Smooth muscle cell (in vitro differentiated cells): Measurements from ENCODE around the gene ITGA1. TPM values are rescaled to one million over a fixed set of nuclear protein-coding genes. Genes with fewer than 3 reads are reported as not detected.

Source experiments
- DNase-seq: peaks from one replicate; lab custom pipeline; 2025; ENCODE audit not compliant: unreplicated experiment; lab: John Stamatoyannopoulos, UW
- H2AFZ ChIP-seq: fragments of 200-600 bp; sonication (generic); 2 replicates; pipeline ENCODE4 v1.6.0; 2016; ENCODE audit warnings: antibody characterized with exemption, low read depth, mild to moderate bottlenecking
- H3F3A ChIP-seq: fragments of 200-600 bp; sonication (generic); 2 replicates; pipeline ENCODE4 v1.6.0; 2017; ENCODE audit warnings: antibody characterized with exemption, low read depth
- H3K27ac ChIP-seq: fragments of 200-600 bp; sonication (generic); 2 replicates; pipeline ENCODE4 v1.5.1; 2016; ENCODE audit warnings: low read depth, mild to moderate bottlenecking
- H3K27me3 ChIP-seq: fragments of 200-600 bp; sonication (generic); 2 replicates; pipeline ENCODE4 v1.6.1; 2016; ENCODE audit warnings: low read depth, mild to moderate bottlenecking
- H3K36me3 ChIP-seq: fragments of 200-600 bp; sonication (generic); 2 replicates; pipeline ENCODE4 v1.5.1; 2016; ENCODE audit warnings: low read depth
- H3K4me1 ChIP-seq: fragments of 200-600 bp; sonication (generic); 2 replicates; pipeline ENCODE4 v1.5.1; 2016; ENCODE audit warnings: low read depth
- H3K4me2 ChIP-seq: fragments of 200-600 bp; sonication (generic); 2 replicates; pipeline ENCODE4 v1.6.0; 2016; ENCODE audit warnings: mild to moderate bottlenecking
- H3K4me3 ChIP-seq: fragments of 200-600 bp; sonication (generic); 2 replicates; pipeline ENCODE4 v1.5.1; 2016; ENCODE audit warnings: mild to moderate bottlenecking
- H3K79me2 ChIP-seq: fragments of 200-600 bp; sonication (generic); 2 replicates; pipeline ENCODE4 v1.6.0; 2016; ENCODE audit warnings: low read depth, mild to moderate bottlenecking
- H3K9ac ChIP-seq: fragments of 200-600 bp; sonication (generic); 2 replicates; pipeline ENCODE4 v1.6.0; 2016; ENCODE audit warnings: low read depth
- H3K9me3 ChIP-seq: fragments of 200-600 bp; sonication (generic); replicated peaks from 2 replicates; pipeline ENCODE4 v1.5.1; 2016; ENCODE audit warnings: low read depth
- H4K20me1 ChIP-seq: fragments of 200-600 bp; sonication (generic); 2 replicates; pipeline ENCODE4 v1.6.0; 2016; ENCODE audit warnings: low read depth
- CTCF ChIP-seq: fragments of 200-600 bp; sonication (generic); IDR thresholded peaks from 2 replicates; pipeline ENCODE4 v1.5.1; 2017; ENCODE audit warnings: borderline replicate concordance, mild to moderate bottlenecking, antibody characterized with exemption; ENCODE audit not compliant: insufficient read depth, poor library complexity, severe bottlenecking
- WGBS: methylation state at CpG from one replicate; pipeline ENCODE4 v1.1.7; 2016; ENCODE audit warnings: low lambda C conversion rate; 5-methylcytosine and 5-hydroxymethylcytosine counted together
- polyA plus RNA-seq: library from polyadenylated mRNA; unstranded; fragments of >200 nt; fragmentation: Nextera tagmentation; extraction: Ambion mirVana; gene quantifications from 2 replicates; pipeline ENCODE4 v1.2.1, GENCODE V29; 2016
- total RNA-seq: library from RNA; depleted of rRNA; stranded (reverse); fragments of >200 nt; gene quantifications from 2 replicates; pipeline ENCODE4 v1.2.3, GENCODE V29; 2014

The ITGA1 gene
- total and polyA plus RNA-seq, 2 experiments from 2014 or later: 85.2 to 250 TPM

GRCh38 chr5:52791366-52791765 is 3.6 kb downstream of the ITGA1 start:
- Histone ChIP-seq H3K4me3 (peak overlapping the region; percentile 76), H3K4me1 (peaks cover 24% of the 10 kb centered on the region), H3K4me2 (peak overlapping the region; percentile 85), H3F3A (peaks cover 9% of the 10 kb centered on the region), H3K79me2 (peaks cover 84% of the 10 kb centered on the region), H3K27me3 (no peaks in the 10 kb centered on the region), H3K9ac (no peak overlapping the region), H3K27ac (peak overlapping the region; percentile 90), H4K20me1 (peaks cover 7% of the 10 kb centered on the region), H2AFZ (no peak overlapping the region), H3K9me3 (no peaks in the 10 kb centered on the region), H3K36me3 (no peaks in the 10 kb centered on the region)
- DNase-seq: no peak
- 88% methylated on average over 1 of the region's 1 CpG for WGBS
- no peak for TF ChIP-seq CTCF

- 29% methylated on average over 1 of the region's 1 CpG for WGBS
- Histone ChIP-seq H3K79me2 (peaks cover 93% of the 10 kb centered on the region), H3K27ac (peak overlapping the region; percentile 94), H3K9me3 (no peaks in the 10 kb centered on the region), H3K4me3 (no peak overlapping the region), H3K36me3 (no peaks in the 10 kb centered on the region), H3K27me3 (no peaks in the 10 kb centered on the region), H3K4me1 (peaks cover 34% of the 10 kb centered on the region), H3F3A (peaks cover 22% of the 10 kb centered on the region), H4K20me1 (peaks cover 7% of the 10 kb centered on the region), H3K4me2 (peak overlapping the region; percentile 85), H2AFZ (no peak overlapping the region), H3K9ac (no peak overlapping the region)
- TF ChIP-seq CTCF: no peak
- DNase-seq: no peak
Measured at GRCh38 chr5:52794519-52794918, 6.8 kb downstream of the ITGA1 start.

- Histone ChIP-seq H3K9ac (no peak overlapping the region), H3K79me2 (peaks cover 86% of the 10 kb centered on the region)
- TF ChIP-seq CTCF: no peak
Measured at GRCh38 chr5:52796031-52796430, 8.3 kb downstream of the ITGA1 start.

GRCh38 chr5:52796516-52797103 is 8.9 kb downstream of the ITGA1 start:
- Histone ChIP-seq H3K36me3 (no peaks in the 10 kb centered on the region), H2AFZ (no peak overlapping the region), H3K9me3 (no peaks in the 10 kb centered on the region), H3F3A (peaks cover 29% of the 10 kb centered on the region), H3K4me3 (no peak overlapping the region), H3K79me2 (peaks cover 86% of the 10 kb centered on the region), H4K20me1 (peaks cover 16% of the 10 kb centered on the region), H3K4me2 (peak overlapping the region; percentile 85), H3K9ac (no peak overlapping the region), H3K4me1 (peaks cover 31% of the 10 kb centered on the region), H3K27ac (peak overlapping the region; percentile 94), H3K27me3 (no peaks in the 10 kb centered on the region)
- no peak for DNase-seq
- no peak for TF ChIP-seq CTCF
- WGBS: 59% methylated on average over 2 of the region's 2 CpGs

More at GRCh38 chr5:52796031-52796430, 8.3 kb downstream of the ITGA1 start:
- Histone ChIP-seq H3K4me1 (peaks cover 32% of the 10 kb centered on the region), H3K4me2 (peak overlapping the region; percentile 85), H3K9me3 (no peaks in the 10 kb centered on the region), H3F3A (peaks cover 29% of the 10 kb centered on the region), H3K36me3 (no peaks in the 10 kb centered on the region), H3K4me3 (no peak overlapping the region), H2AFZ (no peak overlapping the region), H4K20me1 (peaks cover 10% of the 10 kb centered on the region), H3K27me3 (no peaks in the 10 kb centered on the region), H3K27ac (peak overlapping the region; percentile 94)
- DNase-seq: no peak
